Measurements from ENCODE around the gene FHOD3. TPM values are rescaled to one million over a fixed set of nuclear protein-coding genes. Genes with fewer than 3 reads are reported as not detected.

Gene FHOD3
- total RNA-seq, result under 0.01 and 0.18 TPM in 2 replicates

DNA sequence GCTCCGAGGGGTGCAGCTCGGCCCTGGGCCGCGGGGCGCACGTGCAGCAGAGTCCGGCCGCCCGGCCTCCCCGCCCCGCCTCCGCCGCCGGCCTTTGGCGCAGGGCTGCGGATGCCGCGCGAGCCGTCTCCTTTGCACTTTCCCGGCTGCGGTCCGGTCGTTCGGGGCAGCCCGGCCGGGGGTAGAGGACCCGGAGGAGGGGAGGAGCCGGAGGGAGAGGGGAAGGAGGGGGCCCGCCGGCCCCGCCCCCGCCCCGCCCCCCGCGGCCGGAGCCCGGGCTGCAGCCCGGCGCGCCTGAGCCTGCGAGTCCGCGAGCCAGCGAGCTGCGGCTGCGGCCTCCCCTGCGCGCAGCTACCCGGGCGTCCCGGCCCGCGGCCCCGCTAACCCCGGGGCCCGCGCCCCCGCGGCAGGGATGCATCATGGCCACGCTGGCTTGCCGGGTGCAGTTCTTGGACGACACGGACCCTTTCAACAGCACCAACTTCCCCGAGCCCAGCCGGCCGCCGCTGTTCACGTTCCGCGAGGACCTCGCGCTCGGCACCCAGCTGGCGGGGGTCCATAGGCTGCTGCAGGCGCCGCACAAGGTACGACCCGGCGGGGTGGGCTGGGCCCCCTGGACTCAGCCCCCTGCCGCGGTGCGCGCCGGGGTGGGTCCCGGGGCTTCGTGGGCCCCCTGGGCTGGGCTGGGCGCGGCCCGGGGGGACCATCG is at the start of gene FHOD3:
FHOD3 (plus strand) TSS at position 297 of the 709 bp plus-strand sequence; CDS start at position 420, 123 bp downstream.

DNA sequence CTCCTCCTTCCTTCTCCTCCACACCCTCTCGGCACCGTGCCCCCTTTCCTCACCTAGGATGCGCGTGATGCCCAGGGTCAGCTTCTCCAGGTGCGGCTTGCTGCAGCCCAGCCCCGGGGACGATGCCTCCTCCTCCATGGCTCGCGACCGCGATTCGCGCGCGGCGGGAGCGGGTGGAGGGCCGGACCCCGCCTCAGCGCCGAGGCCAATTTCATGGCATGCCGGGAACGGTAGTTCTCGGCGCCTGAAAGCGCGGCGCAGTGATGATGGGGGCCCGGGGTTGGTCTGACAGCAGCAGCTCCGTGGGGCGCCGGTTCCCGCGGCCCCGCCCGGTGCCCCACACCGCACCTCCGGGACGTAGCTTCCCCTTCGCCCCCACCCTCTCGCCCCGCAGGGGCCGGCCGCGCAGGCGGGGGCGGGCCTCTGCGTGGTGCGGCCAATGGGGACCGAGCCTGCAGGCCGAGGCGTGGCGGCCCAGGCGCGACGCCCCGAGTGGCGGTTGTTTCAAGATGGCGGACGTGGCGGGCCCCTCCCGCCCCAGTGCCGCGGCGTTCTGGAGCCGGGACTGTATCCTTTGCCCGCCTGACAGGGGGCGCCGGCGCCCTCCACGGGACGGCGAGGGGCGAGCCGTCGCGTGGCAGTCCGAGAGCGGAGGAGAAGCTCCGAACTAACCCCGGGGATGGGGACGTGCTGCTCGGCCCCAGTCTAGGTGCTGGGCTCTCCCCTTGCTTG is 531.3 kb downstream of the FHOD3 start, which contains the start of the genes KIAA1328 and TPGS2:
KIAA1328 (plus strand) TSS at position 498 of the 732 bp plus-strand sequence; CDS start at position 510, 12 bp downstream.
TPGS2 (minus strand) TSS at position 373 of the 732 bp plus-strand sequence; CDS start at position 138, 235 bp downstream.

Other genes starting within 250 kb of the FHOD3 start
- 19.5 and 28.8 TPM in 2 replicates for gene RPRD1A, start 230.2 kb upstream of the FHOD3 start, total RNA-seq
- gene SLC39A6, start 168.4 kb upstream of the FHOD3 start, total RNA-seq, result 46.2 and 56.1 TPM in 2 replicates
- 35.2 and 41.7 TPM in 2 replicates for gene ELP2, start 167.8 kb upstream of the FHOD3 start, total RNA-seq
- 1.1 and 2.3 TPM in 2 replicates for gene MOCOS, start 110.2 kb upstream of the FHOD3 start, total RNA-seq

Data from cardiac atrium fibroblast (primary cell).